Ovary (tissue), 3 donors: ENCODE results near the gene CDKN2B-AS1.

Source experiments
- CTCF ChIP-seq, 3 donors: fragments of 450-650 bp in 2 of 3; fragments of 200-600 bp in 1 of 3; IDR thresholded peaks; one replicate each; pipeline versions ENCODE4 v1.5.1 to v1.8.0; 2016 to 2022; ENCODE audit warnings: antibody characterized with exemption in 3 of 3, mild to moderate bottlenecking in 1 of 3
- EP300 ChIP-seq: sonication (generic); formaldehyde crosslinking; IDR thresholded peaks from one replicate; pipeline ENCODE4 v1.6.1; 2017; ENCODE audit warnings: antibody characterized with exemption
- POLR2A ChIP-seq: fragments of 450-650 bp; IDR thresholded peaks from one replicate; pipeline ENCODE4 v1.6.1; 2017; ENCODE audit warnings: antibody characterized with exemption, mild to moderate bottlenecking, moderate library complexity
- donor health status: DM: no; HTN: no; CAD: no.

- no peak for TF ChIP-seq CTCF (IDR thresholded peaks at IDR 0.05)
- no peak for TF ChIP-seq POLR2A
- TF ChIP-seq EP300: no peak
Measured at GRCh38 chr9:21997480-21997879, 2.9 kb downstream of the CDKN2B-AS1 start.
